ENCODE data around the gene PDE4B. TPM values are rescaled to one million over a fixed set of nuclear protein-coding genes. Genes with fewer than 3 reads are reported as not detected.

Gene PDE4B
- total and polyA plus RNA-seq, 2 of the 13 experiments (the other 11 are each of a cell fraction or from before 2014, with no cell fraction given): not detected

DNA sequence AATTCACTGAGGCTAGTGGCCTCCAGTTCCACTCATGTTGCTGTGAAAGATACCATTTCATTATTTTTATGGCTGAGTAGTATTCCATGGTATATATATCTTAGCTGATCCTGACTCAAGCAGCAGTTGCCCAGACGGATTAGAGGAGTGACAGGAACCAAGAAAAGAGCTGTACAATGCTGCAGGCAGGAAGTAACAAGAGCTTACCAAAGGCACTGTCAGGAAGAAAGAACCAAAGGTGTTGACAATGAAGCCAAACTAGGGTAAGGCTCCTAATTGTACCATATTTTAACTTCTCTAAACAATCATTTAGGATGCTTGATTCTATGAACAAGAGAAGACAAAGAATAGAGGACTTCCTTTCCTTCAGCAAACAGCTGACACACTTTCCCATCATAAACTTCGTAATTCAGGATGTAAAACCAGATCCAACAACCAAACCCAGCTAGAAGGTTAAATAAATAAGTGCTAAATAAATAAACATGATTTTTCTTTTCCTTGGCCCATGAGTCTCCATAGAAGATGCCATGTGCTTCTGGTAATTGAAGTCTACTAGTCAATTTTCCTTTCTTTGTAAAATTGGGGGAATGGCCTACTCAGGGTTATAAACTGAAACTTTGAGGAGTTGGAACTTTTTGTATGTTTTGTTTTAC lies 493.0 kb downstream of the PDE4B start:
- WGBS (ENCODE audit: low lambda C conversion rate): 3% methylated on average over 2 of the region's 2 CpGs
- Histone ChIP-seq H3K27me3 (ENCODE audit: control insufficient read depth in 1 of 2, insufficient read depth in 2 of 2, low read length in 2 of 2) (no peaks in the 10 kb centered on the region), H3K4me1 (ENCODE audit: insufficient read depth, low read length) (no peaks in the 10 kb centered on the region), H2AFZ (ENCODE audit: low read length) (no peak overlapping the region), H3K4me3 (replicated peaks in 1 of 3; ENCODE audit: insufficient read depth in 1 of 3, low read depth in 2 of 3, low read length in 3 of 3) (no peak overlapping the region), H3K9me3 (ENCODE audit: low read length) (no peaks in the 10 kb centered on the region), H3K27ac (ENCODE audit: extremely low read length, insufficient read depth, low read length) (no peak overlapping the region), H3K79me2 (ENCODE audit: insufficient read depth, low read length) (no peaks in the 10 kb centered on the region), H3K4me2 (ENCODE audit: low read depth, low read length) (no peak overlapping the region), H3K36me3 (replicated peaks in 1 of 2; ENCODE audit: control insufficient read depth in 1 of 2, insufficient read depth in 2 of 2, low read length in 2 of 2) (no peaks in the 10 kb centered on the region), H4K20me1 (ENCODE audit: insufficient read depth, low read length) (no peaks in the 10 kb centered on the region), H3K9ac (ENCODE audit: insufficient read depth, low read depth, low read length) (no peak overlapping the region)
- in situ Hi-C loops (cut with HindIII; ENCODE audit: extremely low pct_ligation_motif_present, low pct_unique_long_range_greater_than_20kb): no loop called here
- FAIRE-seq (no peak), ATAC-seq (no peak), DNase-seq (ENCODE audit: low spot score) (no peak)
- no peak for TF ChIP-seq POGZ (CRISPR knock-in tag; IDR thresholded peaks at IDR 0.05)
- TF ChIP-seq ZNF264 (CRISPR knock-in tag; IDR thresholded peaks at IDR 0.05): no peak
- no peak for TF ChIP-seq CCAR2 (optimal IDR thresholded peaks at IDR 0.05; ENCODE audit: low read depth, low read length)
- TF ChIP-seq CREM (IDR thresholded peaks at IDR 0.05): no peak
- no peak for TF ChIP-seq CREM (CRISPR knock-in tag; IDR thresholded peaks at IDR 0.05)
- no peak for TF ChIP-seq FIP1L1 (IDR thresholded peaks at IDR 0.05; ENCODE audit: borderline replicate concordance, insufficient read depth, low read depth, low read length)
- TF ChIP-seq TBX2 (CRISPR knock-in tag; IDR thresholded peaks at IDR 0.05; ENCODE audit: borderline replicate concordance): no peak
- TF ChIP-seq HOMEZ (CRISPR knock-in tag; IDR thresholded peaks at IDR 0.05; ENCODE audit: low read depth): no peak
- TF ChIP-seq, protein P1, sequence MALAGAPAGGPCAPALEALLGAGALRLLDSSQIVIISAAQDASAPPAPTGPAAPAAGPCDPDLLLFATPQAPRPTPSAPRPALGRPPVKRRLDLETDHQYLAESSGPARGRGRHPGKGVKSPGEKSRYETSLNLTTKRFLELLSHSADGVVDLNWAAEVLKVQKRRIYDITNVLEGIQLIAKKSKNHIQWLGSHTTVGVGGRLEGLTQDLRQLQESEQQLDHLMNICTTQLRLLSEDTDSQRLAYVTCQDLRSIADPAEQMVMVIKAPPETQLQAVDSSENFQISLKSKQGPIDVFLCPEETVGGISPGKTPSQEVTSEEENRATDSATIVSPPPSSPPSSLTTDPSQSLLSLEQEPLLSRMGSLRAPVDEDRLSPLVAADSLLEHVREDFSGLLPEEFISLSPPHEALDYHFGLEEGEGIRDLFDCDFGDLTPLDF (CRISPR knock-in tag; IDR thresholded peaks at IDR 0.05): no peak
- intact Hi-C loops (cut with micrococcal nuclease; ENCODE audit: unreplicated experiment): no loop called here
- no TSS peak for BruUV-seq (replicated peaks)
- CTCF ChIA-PET (ENCODE audit: low intra/inter-chr PET ratio, low total read pairs): no interaction called here
- POLR2A ChIA-PET: no interaction called here

All from HepG2 (cell line).